HPDE6-E6E7 (cell line): ENCODE results near the gene UBE2Q1.
A peak's percentile ranks its signal among the peaks of the same experiment; 100 is the strongest.

Source experiments
- DNase-seq: peaks from one replicate; pipeline ENCODE4 v3.0.0; 2011; ENCODE audit warnings: missing footprints; ENCODE audit errors: extremely low spot score

Gene UBE2Q1

DNA sequence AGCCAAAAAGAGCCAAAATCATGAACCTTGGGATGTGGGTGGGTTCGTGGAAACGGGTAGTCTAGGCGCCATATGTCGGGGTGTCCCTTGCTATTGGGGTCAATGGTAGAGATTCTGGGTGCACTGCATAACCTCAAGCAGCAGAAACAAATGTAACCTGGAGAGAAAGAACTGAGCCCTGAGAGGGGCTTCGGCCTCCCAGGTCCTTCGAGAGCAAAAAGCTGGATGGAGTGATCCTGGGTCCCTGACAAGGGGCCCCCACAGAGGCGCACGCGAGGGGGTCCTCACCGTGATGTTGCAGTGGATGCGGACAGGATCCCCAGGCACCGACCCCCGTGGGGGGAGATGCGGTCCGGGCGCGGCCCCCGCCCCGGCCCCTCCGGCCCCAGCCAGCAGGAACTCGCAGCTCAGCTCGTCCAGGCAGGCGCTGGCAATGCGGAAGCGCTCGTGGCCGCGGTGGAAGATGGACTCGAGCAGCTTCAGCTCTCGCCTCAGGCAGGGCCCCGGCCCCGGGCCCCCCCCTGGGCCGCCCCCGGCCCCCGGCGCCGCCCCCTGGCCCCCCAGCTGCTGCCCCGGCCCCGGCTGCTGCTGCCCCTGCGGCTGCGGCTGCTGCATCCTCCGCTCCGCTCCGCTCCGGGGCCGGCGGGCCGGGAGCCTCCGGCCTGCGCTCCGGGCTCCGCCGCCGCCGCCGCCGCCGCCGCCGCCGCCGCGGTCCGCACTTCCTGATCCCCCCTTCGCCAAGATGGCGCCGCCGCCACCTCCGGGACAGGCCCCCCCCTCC is at the start of gene UBE2Q1:
TSS of gene UBE2Q1 (minus strand) at position 724 of the 781 bp plus-strand sequence. CDS start at position 615, 109 bp downstream.
- DNase-seq, result no peak

DNA sequence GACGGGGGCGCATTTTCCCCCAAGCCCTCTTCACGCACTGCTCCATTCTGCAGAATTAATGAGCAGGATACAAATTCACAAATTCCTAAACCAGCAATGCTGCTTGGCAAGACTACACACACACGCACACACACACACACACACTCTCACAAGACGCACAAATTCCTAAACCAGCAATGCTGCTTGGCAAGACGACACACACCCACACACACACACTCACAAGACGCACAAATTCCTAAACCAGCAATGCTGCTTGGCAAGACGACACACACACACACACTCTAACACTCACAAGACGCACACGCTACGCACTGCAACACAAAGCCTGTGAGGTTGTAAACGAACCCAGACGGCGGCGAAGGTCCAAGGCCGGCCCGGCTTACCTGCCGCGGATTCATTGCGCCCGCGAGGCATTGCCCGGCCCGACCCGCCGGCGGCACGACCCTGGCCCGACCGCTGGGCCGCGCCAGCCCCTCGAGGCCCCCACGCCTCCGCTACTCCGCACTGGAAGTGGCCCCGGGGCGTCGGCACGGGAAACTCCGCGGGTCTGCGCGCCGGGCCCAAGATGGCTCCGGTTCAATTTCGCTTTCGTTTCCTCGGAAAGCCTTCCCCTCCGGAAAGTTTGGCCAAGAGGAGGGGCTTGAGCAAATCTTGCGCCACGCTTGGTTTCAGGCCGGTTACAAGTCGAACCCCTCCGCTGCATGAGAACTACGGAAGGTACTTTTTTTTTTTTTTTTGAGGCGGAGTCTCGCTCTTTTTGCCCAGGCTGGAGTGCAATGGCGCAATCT is 49.3 kb upstream of the UBE2Q1 start, which contains the start of gene ADAR:
TSS of gene ADAR (minus strand) at position 578 of the 788 bp plus-strand sequence. CDS start at position 398, 180 bp downstream.
- peak; percentile 75 for DNase-seq

GRCh38 chr1:154607106-154607608 is 48.7 kb upstream of the UBE2Q1 start:
- no peak for DNase-seq

GRCh38 chr1:154605534-154605933 is 47.1 kb upstream of the UBE2Q1 start:
- no peak for DNase-seq

- DNase-seq, result no peak
These were observed 44.9 kb upstream of the UBE2Q1 start for GRCh38 chr1:154603317-154603716.

GRCh38 chr1:154599658-154600057 is 41.2 kb upstream of the UBE2Q1 start:
- DNase-seq, result no peak

DNA sequence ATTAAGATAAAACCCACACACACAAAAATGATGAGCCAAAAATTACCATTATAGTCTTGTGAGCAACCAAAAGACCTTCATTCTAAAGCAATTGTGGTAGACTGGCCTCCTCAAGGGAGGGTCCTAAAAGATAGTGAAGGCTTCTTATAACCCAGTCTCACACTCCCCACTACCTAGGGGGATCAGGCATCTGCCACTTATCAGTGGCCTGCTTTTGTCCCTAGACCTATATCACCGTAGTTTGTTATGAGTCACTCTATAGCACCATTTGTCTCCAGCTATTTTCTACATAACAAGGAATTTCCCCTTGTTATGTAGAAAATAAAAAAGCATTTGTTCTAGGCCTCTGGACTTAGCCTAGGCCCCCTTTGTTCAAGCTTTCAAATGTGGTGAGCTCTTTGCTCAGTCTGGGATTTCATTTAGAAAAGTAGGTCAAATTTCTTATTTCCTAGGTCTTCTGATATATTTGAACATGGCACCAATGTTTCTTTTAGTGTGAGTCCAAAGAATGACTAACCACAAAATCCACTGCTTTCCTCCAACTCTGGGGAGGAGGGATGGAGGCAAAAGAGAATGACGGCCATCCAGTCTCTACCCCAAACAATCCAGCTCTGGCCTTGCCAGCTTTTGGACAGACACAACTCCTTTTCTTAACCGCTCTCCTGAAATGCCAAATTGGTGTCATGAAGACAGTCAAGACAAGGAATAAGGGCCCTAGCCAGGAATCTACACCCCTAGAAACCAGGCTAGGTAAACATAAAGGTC is 40.6 kb upstream of the UBE2Q1 start:
- DNase-seq, result no peak

DNA sequence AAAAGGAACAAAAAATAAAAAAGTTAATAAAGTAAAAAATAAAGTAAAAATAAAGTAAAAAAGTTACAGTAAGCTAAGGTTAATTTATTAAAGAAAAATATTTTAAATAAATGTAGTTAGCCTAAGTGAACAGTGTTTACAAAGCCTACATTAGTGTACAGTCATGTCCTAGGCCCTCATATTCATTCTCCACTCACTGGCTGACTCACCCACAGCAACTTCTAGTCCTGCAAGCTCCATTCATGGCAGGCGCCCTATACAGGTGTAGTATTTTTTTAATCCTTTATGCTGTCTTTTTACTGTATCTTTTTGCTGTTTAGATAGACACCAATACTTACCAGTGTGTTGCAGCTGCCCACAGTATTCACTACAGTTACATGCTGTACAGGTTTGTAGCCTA is 37.2 kb upstream of the UBE2Q1 start:
- DNase-seq, result no peak

DNA sequence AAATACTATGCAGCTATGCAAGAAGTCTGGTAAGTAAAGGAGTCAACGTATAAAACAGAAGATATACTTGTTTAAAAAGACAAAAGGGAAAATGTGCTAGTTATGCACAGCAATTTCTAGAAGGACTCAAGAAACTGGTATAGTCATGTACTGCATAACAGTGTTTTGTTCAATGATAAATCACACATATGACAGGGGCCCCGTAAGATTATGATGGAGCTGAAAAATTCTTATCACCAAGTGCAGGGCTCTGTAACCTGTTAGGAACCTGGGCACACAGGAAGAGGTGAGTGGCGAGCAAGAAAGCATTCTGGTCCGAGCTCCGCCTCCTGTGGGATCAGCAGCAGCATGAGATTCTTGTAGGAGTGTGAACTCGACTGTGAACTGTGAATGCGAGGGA is 36.3 kb upstream of the UBE2Q1 start:
- no peak for DNase-seq

- DNase-seq, result no peak
These were observed 34.9 kb upstream of the UBE2Q1 start for GRCh38 chr1:154593390-154593789.

DNA sequence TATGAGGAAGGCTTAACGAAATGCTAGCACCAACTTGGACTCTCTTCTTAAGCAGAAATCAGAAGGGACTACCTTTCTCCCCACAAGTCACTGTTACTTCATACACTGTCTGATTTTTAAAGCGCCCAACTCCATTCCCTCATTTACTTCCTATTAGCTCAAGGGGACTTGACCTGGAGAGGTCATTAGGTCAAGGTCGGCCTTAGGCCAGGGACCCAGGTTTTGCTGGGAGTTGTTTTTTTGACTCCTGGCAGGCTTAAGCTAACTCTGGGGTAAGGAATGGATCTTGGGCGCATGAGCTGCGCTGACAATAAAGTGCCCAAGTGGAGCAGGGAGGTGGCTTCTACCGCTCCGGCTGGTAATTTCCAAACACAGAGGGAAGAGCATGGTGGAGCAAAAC is 32.7 kb upstream of the UBE2Q1 start:
- DNase-seq, result no peak

- no peak for DNase-seq
These were observed 32.3 kb upstream of the UBE2Q1 start for GRCh38 chr1:154590756-154591155.

GRCh38 chr1:154589780-154590179 is 31.3 kb upstream of the UBE2Q1 start:
- DNase-seq, result no peak

DNA sequence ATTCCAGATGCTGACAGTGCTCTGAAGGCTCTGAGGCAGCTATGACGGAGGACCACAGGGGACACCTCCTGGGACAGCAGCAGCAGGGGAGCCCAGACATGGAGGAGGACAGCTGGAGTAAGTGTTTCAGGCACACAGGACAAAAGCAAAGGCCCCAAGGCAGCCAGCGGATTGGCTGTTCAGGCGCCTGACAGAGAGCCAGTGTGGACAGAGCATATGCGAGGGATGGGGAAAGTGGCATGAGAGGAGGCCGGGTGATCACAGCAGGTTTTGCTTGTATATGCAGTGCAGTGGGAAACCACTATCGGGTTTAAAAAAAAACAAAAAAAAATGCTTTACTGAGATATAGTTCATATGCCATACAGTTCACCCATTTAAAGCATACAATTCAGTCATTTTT is 28.2 kb upstream of the UBE2Q1 start:
- no peak for DNase-seq

DNA sequence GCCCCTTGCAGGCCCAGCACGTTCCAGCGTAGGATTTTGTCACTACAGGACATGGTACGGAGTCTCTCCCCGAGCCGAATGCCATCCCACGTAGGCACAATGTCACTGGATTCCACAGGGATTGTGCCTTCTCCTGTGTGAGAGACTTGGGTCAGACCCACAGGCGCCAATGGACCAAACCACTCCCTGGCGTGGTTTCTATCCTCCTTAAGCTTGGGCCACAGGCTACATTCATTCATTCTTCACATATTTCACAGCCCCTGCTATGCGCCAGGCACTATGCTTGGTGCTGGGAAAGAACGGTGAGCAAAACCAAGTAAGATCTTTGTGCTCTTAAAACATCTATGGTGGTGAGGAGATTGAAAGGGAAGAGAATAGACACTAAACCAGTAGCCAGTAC is 27.8 kb upstream of the UBE2Q1 start:
- DNase-seq, result no peak

GRCh38 chr1:154584267-154584994 is 26.0 kb upstream of the UBE2Q1 start:
- no peak for DNase-seq

- no peak for DNase-seq
These were observed 25.3 kb upstream of the UBE2Q1 start for GRCh38 chr1:154583773-154584172.

DNA sequence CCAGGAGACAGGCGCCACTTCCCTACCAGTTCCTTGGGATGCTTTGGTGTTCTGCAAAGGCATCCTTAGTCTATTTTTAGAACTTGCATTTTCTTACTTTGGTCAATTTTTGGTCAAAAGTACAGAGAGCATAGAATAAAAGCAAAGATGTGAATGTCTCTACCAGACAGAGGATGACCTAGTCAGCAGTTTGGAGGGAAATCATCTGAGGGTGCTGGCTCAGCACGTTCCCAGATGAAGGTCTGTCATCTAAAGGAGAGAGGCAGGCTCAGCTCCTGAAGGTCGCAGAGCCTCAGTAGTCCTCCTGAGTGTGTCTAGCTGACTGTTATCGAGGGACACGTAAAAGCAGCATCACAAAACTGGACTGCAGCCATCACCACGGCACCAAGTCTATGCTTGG is 24.4 kb upstream of the UBE2Q1 start:
- no peak for DNase-seq

GRCh38 chr1:154581766-154582165 is 23.3 kb upstream of the UBE2Q1 start:
- DNase-seq, result no peak

GRCh38 chr1:154579374-154579773 is 20.9 kb upstream of the UBE2Q1 start:
- no peak for DNase-seq

DNA sequence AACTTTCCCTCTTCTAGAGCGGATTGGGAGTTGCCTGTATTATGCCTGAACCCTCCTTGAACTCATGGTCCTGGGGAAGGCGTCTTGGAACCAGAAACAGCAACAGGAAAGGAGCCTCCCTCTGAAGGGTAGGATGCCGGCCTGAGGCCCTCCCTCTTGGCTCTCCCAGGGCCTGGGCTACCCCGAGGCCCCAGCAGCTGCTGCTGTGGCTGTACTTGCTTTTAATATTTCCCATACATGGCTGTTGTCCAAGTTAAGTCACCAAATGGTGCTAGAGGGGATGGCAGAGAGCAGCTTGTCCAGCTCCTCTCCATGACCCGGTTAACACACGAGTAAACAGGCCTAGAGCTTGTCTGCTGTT is 19.6 kb upstream of the UBE2Q1 start:
- DNase-seq, result no peak
